ENCODE results near the gene APOBEC2.

Gene APOBEC2

DNA sequence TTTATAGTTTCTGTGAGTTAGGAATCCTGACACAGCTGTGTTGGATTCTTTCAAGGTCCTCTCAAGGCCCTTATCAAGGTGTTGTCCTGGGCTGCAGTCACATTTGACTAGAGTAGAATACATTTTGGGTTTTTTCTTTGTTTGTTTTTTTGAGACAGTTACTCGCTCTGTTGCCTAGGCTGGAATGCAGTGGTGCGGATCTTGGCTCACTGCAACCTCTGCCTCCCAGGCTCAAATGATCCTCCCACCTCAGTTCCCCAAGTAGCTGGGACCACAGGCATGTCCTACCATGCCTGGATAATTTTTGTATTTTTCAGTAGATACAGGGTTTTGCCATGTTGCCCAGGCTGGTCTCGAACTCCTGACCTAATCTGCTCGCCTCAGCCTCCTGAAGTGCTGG is 35.4 kb downstream of the APOBEC2 start:
- DNase-seq (ENCODE audit: low spot score), result no peak

DNA sequence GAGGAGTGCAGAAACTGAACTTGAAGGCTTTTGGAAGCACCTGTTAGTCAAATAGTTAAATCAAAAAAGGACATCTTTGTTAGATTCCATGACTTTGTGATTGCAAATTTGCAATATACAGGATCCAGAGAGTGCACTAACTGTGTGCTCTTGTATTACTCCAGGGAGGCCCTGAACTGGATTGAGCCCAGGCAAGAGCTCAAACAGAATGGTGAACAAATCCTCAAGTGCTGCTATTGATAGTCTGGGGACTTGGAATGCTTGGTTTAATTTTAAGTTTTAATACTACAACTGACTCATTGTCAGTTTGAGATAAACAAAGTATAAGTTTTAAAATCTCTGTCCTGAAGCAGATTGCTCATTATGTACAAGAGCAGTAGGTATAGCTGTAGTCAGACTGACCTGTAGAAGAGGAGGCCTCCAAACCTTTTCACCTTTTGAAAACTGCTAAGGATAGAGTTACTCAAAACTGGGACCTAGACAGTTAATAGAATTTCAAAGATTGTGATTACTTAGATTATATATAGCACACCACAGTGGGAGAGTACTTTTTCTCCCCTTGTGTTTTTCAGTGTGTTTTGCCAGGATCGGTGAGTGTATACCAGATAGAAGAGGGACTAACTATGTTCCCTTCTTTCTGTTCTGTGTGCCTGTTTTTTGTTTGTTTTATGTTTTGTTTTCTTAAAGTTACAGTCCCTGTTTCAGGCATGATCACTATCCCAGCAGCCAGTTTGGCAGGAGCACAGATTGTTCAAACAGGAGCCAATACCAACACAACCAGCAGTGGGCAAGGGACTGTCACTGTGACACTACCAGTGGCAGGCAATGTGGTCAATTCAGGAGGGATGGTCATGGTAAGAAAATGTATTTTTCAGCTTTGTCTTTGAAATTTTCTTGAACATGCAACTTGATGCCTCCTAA is 38.1 kb downstream of the APOBEC2 start:
- no peak for DNase-seq (ENCODE audit: low spot score)

DNA sequence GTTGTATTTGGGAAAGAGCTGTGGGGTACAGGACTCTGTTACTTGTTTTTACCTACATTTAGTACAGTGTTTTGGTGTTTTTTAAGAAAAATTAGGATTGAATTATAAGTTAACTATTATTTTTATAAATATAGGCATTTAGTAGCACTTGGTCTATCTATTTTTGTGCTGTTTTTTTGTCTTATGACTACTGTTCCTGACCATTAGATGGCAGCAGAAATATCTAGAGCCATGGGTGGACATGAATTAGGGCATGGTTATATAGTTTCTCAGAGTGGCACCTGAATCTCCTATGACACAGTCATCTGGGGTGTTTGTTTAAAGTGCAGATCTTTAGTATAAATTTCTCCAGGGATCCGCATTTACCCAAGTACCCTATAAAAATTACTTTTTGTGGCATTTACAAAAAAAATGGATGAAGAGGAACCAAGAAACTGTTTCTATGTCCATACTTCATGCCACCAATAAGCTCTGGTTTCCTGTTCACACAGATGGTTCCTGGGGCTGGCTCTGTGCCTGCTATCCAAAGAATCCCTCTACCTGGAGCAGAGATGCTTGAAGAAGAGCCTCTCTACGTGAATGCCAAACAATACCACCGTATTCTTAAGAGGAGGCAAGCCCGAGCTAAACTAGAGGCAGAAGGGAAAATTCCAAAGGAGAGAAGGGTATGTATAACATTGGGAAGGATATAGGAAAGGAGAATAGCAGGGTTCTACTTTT is 39.6 kb downstream of the APOBEC2 start:
- peak; percentile 22 for DNase-seq (ENCODE audit: low spot score)

DNA sequence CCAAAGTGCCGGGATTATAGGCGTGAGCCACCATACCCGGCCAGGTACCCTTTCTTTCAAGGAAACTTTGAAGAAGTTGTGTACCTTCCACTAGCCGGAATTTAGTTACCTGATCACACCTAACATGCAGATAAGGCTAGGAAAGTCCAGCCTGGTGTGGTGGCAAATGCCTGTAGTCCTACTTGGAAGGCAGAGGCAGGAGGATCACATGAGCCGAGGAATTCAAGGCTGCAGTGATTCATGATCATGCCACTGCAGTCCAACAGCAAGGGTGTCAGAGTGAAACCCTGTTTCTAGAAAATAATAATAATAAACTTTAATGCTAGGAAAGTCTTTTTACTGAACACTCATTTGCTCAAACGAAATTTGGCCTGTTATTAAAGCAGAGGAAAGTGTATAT is 40.7 kb downstream of the APOBEC2 start:
- no peak for DNase-seq (ENCODE audit: low spot score)

DNA sequence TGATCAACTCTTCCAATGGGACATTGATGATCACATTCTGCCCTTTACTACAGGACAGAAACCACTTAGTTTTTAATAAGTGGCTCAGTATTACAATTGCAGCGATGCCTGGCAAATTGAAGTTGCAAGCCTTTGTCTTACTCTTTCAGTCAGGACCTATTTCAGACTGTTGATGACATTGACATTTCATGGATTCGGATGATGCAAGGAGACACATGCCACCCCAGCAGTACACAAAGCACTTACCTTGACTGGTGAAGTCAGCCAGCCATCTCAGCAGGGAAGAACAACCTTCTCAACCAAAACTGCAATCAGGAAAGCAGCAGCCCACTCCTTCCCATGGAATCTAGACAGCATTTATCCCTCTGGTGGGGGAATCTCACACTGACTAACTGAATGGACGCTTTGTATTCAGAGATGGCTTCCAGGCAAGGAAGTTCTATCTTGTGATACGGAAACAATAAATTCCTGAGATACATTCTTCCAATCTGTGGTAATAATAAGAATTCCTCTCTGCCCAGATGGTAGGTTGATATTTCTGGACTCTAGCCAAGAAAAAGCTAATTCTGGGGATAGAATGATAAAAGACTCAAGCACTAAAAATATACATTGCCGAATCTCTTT is 44.6 kb downstream of the APOBEC2 start:
- DNase-seq (ENCODE audit: low spot score), result peak; percentile 29

DNA sequence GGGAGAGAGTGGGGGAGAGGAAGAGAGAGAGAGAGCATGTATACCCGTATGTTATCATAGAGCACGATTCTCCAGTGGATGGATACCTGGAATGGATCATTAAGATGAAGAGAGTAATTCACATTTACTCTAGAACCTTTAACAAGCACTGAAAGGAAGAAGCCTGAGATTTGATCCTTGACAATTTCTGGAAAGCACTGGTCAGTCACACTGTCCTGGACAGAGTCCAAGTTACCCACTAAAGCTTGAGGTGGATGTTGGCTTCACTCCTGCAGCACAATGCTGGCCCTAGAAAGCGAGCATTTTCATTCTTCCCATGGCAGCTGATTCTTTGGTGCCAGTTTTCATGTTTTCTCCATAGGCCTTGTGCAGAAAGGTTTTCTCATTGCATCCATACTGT is 45.4 kb downstream of the APOBEC2 start:
- DNase-seq (ENCODE audit: low spot score), result no peak

GRCh38 chr6:41100871-41101287 is 47.9 kb downstream of the APOBEC2 start:
- DNase-seq (ENCODE audit: low spot score), result no peak

DNA sequence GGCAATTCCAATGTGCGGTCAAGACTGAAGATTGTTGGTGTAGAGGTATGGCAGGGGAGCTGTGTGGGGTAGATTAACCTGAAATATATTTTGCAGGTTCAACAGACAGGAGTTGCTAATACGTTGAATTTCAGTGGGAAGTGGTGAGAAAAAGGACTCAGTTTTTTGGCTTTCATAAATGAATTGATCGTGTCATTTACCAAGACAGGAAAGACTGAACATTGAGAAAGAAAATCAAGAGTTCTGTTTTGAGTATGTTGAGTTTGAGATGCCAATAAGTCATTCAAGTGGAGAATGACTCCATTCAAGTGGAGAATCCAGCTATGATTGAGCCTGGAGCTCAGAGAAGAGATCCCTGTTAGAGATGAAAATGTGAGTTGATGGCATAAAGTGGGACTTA is 50.8 kb downstream of the APOBEC2 start:
- DNase-seq (ENCODE audit: low spot score), result no peak

DNA sequence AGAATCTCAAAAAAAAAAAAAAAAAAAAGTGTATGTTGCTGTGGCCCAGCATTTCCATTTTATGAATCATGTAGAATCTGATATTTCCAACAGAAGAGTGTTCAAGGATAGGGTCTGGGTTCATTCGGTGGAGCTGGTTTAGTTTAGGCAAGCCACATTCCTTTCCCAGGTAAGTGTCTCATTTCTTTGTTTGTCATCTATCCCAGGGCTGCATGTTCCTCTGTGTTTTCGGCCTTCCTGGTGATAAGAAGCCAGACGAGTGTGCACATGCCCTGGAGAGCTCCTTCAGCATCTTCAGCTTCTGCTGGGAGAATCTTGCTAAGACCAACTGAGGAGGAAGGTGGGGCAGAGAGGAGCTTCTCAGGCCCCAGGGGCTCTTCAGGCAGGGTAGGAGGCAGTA is 58.0 kb downstream of the APOBEC2 start:
- no peak for DNase-seq (ENCODE audit: low spot score)

Data from kidney capillary endothelial cell (primary cell).